NCI-H2196 (cell line): ENCODE results near the gene ZCCHC14.
"Not testable (repeated sequence)": the region's sequence is repeated elsewhere in the genome, so short reads cannot be mapped to it uniquely, and the experiment has no call there.

Experiments
- DNase-seq: peaks from one replicate; lab custom pipeline; 2025; ENCODE audit not compliant: unreplicated experiment; lab: John Stamatoyannopoulos, UW

Gene ZCCHC14

GRCh38 chr16:87525352-87525751 is 32.5 kb upstream of the ZCCHC14 start:
- DNase-seq: no peak

GRCh38 chr16:87524407-87524806 is 31.6 kb upstream of the ZCCHC14 start:
- no peak for DNase-seq

- not testable (repeated sequence) for DNase-seq
Observed at GRCh38 chr16:87523605-87524004, 30.8 kb upstream of the ZCCHC14 start.

- DNase-seq: not testable (repeated sequence)
Observed at GRCh38 chr16:87521764-87522163, 28.9 kb upstream of the ZCCHC14 start.

- not testable (repeated sequence) for DNase-seq
Observed at GRCh38 chr16:87519170-87519569, 26.3 kb upstream of the ZCCHC14 start.

GRCh38 chr16:87518430-87519051 is 25.7 kb upstream of the ZCCHC14 start:
- DNase-seq: not testable (repeated sequence)

- not testable (repeated sequence) for DNase-seq
Observed at GRCh38 chr16:87517610-87518429, 25.0 kb upstream of the ZCCHC14 start.

GRCh38 chr16:87516361-87516760 is 23.5 kb upstream of the ZCCHC14 start:
- DNase-seq: no peak

GRCh38 chr16:87515475-87516330 is 22.9 kb upstream of the ZCCHC14 start:
- no peak for DNase-seq

- DNase-seq: not testable (repeated sequence)
Observed at GRCh38 chr16:87509778-87510177, 17.0 kb upstream of the ZCCHC14 start.

GRCh38 chr16:87507351-87508069 is 14.7 kb upstream of the ZCCHC14 start:
- DNase-seq: no peak

GRCh38 chr16:87506423-87507350 is 13.9 kb upstream of the ZCCHC14 start:
- DNase-seq: no peak

GRCh38 chr16:87505834-87506233 is 13.0 kb upstream of the ZCCHC14 start:
- no peak for DNase-seq

- not testable (repeated sequence) for DNase-seq
Observed at GRCh38 chr16:87503232-87503937, 10.6 kb upstream of the ZCCHC14 start.

GRCh38 chr16:87502308-87502969 is 9.6 kb upstream of the ZCCHC14 start:
- DNase-seq: no peak

- no peak for DNase-seq
Observed at GRCh38 chr16:87501117-87501516, 8.3 kb upstream of the ZCCHC14 start.

GRCh38 chr16:87499189-87499486 is 6.3 kb upstream of the ZCCHC14 start:
- DNase-seq: no peak

- DNase-seq: no peak
Observed at GRCh38 chr16:87498324-87499188, 5.7 kb upstream of the ZCCHC14 start.
